Endometrium (tissue), 2 donors: ENCODE data around the gene AKAP6.
"Not testable (repeated sequence)": the region's sequence is repeated elsewhere in the genome, so short reads cannot be mapped to it uniquely, and the experiment has no call there.

Experiments
- FAIRE-seq: peaks from 2 replicates; lab custom pipeline; 2012; peaks lifted over from hg19 to GRCh38; lab: Jason Lieb, UNC
- donor health status: control.
- donor health status: control.

The AKAP6 gene

GRCh38 chr14:32583427-32583826, 254.3 kb downstream of the AKAP6 start:
- FAIRE-seq: not testable (repeated sequence)

- no peak for FAIRE-seq
These were observed 255.0 kb downstream of the AKAP6 start for GRCh38 chr14:32584079-32584478.

GRCh38 chr14:32587461-32587860, 258.4 kb downstream of the AKAP6 start:
- FAIRE-seq: no peak

- no peak for FAIRE-seq
These were observed 259.6 kb downstream of the AKAP6 start for GRCh38 chr14:32588448-32589320.

- FAIRE-seq: no peak
These were observed 261.1 kb downstream of the AKAP6 start for GRCh38 chr14:32590157-32590556.

GRCh38 chr14:32593290-32593942, 264.3 kb downstream of the AKAP6 start:
- FAIRE-seq: no peak

GRCh38 chr14:32594766-32595165, 265.7 kb downstream of the AKAP6 start:
- FAIRE-seq: no peak

GRCh38 chr14:32595497-32595896, 266.4 kb downstream of the AKAP6 start:
- FAIRE-seq: no peak

- no peak for FAIRE-seq
These were observed 267.3 kb downstream of the AKAP6 start for GRCh38 chr14:32596390-32596789.

- FAIRE-seq: no peak
These were observed 268.7 kb downstream of the AKAP6 start for GRCh38 chr14:32597771-32598170.

- FAIRE-seq: no peak
These were observed 272.0 kb downstream of the AKAP6 start for GRCh38 chr14:32601069-32601468.

- FAIRE-seq: no peak
These were observed 272.8 kb downstream of the AKAP6 start for GRCh38 chr14:32601906-32602305.

- FAIRE-seq: no peak
These were observed 273.6 kb downstream of the AKAP6 start for GRCh38 chr14:32602699-32603098.

- no peak for FAIRE-seq
These were observed 275.0 kb downstream of the AKAP6 start for GRCh38 chr14:32603992-32604565.

- FAIRE-seq: no peak
These were observed 277.2 kb downstream of the AKAP6 start for GRCh38 chr14:32606301-32606700.

- no peak for FAIRE-seq
These were observed 278.3 kb downstream of the AKAP6 start for GRCh38 chr14:32607399-32607798.

- no peak for FAIRE-seq
These were observed 279.8 kb downstream of the AKAP6 start for GRCh38 chr14:32608857-32609256.

- no peak for FAIRE-seq
These were observed 280.3 kb downstream of the AKAP6 start for GRCh38 chr14:32609388-32609787.

- no peak for FAIRE-seq
These were observed 282.7 kb downstream of the AKAP6 start for GRCh38 chr14:32611752-32612151.

- FAIRE-seq: no peak
These were observed 289.9 kb downstream of the AKAP6 start for GRCh38 chr14:32618991-32619390.

- FAIRE-seq: no peak
These were observed 291.2 kb downstream of the AKAP6 start for GRCh38 chr14:32620303-32620702.

- FAIRE-seq: no peak
These were observed 291.6 kb downstream of the AKAP6 start for GRCh38 chr14:32620724-32621123.

GRCh38 chr14:32621585-32621984, 292.5 kb downstream of the AKAP6 start:
- no peak for FAIRE-seq
